Measurements from ENCODE around the gene CDRT15.
"Not testable (repeated sequence)": the region's sequence is repeated elsewhere in the genome, so short reads cannot be mapped to it uniquely, and the experiment has no call there.

CDRT15 gene

GRCh38 chr17:14205992-14206461 is 30.6 kb downstream of the CDRT15 start:
- DNase-seq = no peak

GRCh38 chr17:14205380-14205779 is 31.3 kb downstream of the CDRT15 start:
- no peak for DNase-seq

GRCh38 chr17:14204546-14204945 is 32.1 kb downstream of the CDRT15 start:
- no peak for DNase-seq

GRCh38 chr17:14204084-14204483 is 32.6 kb downstream of the CDRT15 start:
- DNase-seq = no peak

- no peak for DNase-seq
These were observed 33.3 kb downstream of the CDRT15 start for GRCh38 chr17:14203388-14203787.

GRCh38 chr17:14202388-14203166 is 34.1 kb downstream of the CDRT15 start:
- DNase-seq = no peak

GRCh38 chr17:14201988-14202380 is 34.7 kb downstream of the CDRT15 start:
- DNase-seq = no peak

GRCh38 chr17:14201021-14201987 is 35.4 kb downstream of the CDRT15 start:
- DNase-seq = no peak

GRCh38 chr17:14200354-14200753 is 36.3 kb downstream of the CDRT15 start:
- DNase-seq = no peak

GRCh38 chr17:14199601-14200000 is 37.1 kb downstream of the CDRT15 start:
- DNase-seq = no peak

- no peak for DNase-seq
These were observed 38.1 kb downstream of the CDRT15 start for GRCh38 chr17:14198575-14198974.

GRCh38 chr17:14198013-14198412 is 38.6 kb downstream of the CDRT15 start:
- DNase-seq = no peak

- DNase-seq = no peak
These were observed 39.1 kb downstream of the CDRT15 start for GRCh38 chr17:14197586-14197985.

GRCh38 chr17:14197057-14197456 is 39.6 kb downstream of the CDRT15 start:
- no peak for DNase-seq

GRCh38 chr17:14196377-14196997 is 40.2 kb downstream of the CDRT15 start:
- DNase-seq = no peak

- DNase-seq = not testable (repeated sequence)
These were observed 43.9 kb downstream of the CDRT15 start for GRCh38 chr17:14192636-14193344.

- DNase-seq = not testable (repeated sequence)
These were observed 44.6 kb downstream of the CDRT15 start for GRCh38 chr17:14192039-14192438.

GRCh38 chr17:14191469-14191868 is 45.2 kb downstream of the CDRT15 start:
- DNase-seq = not testable (repeated sequence)

- DNase-seq = not testable (repeated sequence)
These were observed 45.9 kb downstream of the CDRT15 start for GRCh38 chr17:14190774-14191173.

- not testable (repeated sequence) for DNase-seq
These were observed 50.2 kb downstream of the CDRT15 start for GRCh38 chr17:14186443-14186842.
